Fibroblast of skin of right biceps (primary cell): ENCODE results near the gene MPZL1.

Experiments
- DNase-seq: peaks from one replicate; pipeline ENCODE4 v3.0.0-alpha.2; 2013

MPZL1 gene

GRCh38 chr1:167752219-167752985 is 30.6 kb downstream of the MPZL1 start:
- no peak for DNase-seq

GRCh38 chr1:167755654-167756053 is 33.9 kb downstream of the MPZL1 start:
- no peak for DNase-seq

GRCh38 chr1:167756730-167757405 is 35.1 kb downstream of the MPZL1 start:
- no peak for DNase-seq

GRCh38 chr1:167757433-167758309 is 35.9 kb downstream of the MPZL1 start:
- no peak for DNase-seq

GRCh38 chr1:167761400-167761799 is 39.6 kb downstream of the MPZL1 start:
- DNase-seq: no peak

- no peak for DNase-seq
Measured at GRCh38 chr1:167762061-167762746, 40.4 kb downstream of the MPZL1 start.

GRCh38 chr1:167763525-167764220 is 41.9 kb downstream of the MPZL1 start:
- no peak for DNase-seq

GRCh38 chr1:167764458-167765330 is 42.9 kb downstream of the MPZL1 start:
- DNase-seq: no peak

GRCh38 chr1:167765496-167765895 is 43.7 kb downstream of the MPZL1 start:
- no peak for DNase-seq

- DNase-seq: no peak
Measured at GRCh38 chr1:167766538-167766937, 44.8 kb downstream of the MPZL1 start.

- DNase-seq: no peak
Measured at GRCh38 chr1:167767761-167768160, 46.0 kb downstream of the MPZL1 start.

GRCh38 chr1:167770127-167770526 is 48.3 kb downstream of the MPZL1 start:
- no peak for DNase-seq

- DNase-seq: no peak
Measured at GRCh38 chr1:167772436-167772835, 50.7 kb downstream of the MPZL1 start.

GRCh38 chr1:167773516-167773915 is 51.7 kb downstream of the MPZL1 start:
- DNase-seq: no peak

GRCh38 chr1:167774710-167775109 is 52.9 kb downstream of the MPZL1 start:
- DNase-seq: peak; percentile 44

- DNase-seq: peak; percentile 26
Measured at GRCh38 chr1:167775178-167775577, 53.4 kb downstream of the MPZL1 start.

GRCh38 chr1:167776151-167776550 is 54.4 kb downstream of the MPZL1 start:
- DNase-seq: peak; percentile 24

GRCh38 chr1:167776616-167777268 is 55.0 kb downstream of the MPZL1 start:
- DNase-seq: no peak

- no peak for DNase-seq
Measured at GRCh38 chr1:167777269-167777650, 55.5 kb downstream of the MPZL1 start.

- no peak for DNase-seq
Measured at GRCh38 chr1:167781558-167781957, 59.8 kb downstream of the MPZL1 start.

GRCh38 chr1:167782946-167783345 is 61.2 kb downstream of the MPZL1 start:
- no peak for DNase-seq
